HG02870 (cell line): ENCODE measurements around the gene C1GALT1.
"Not testable (repeated sequence)": the region's sequence is repeated elsewhere in the genome, so short reads cannot be mapped to it uniquely, and the experiment has no call there.

ENCODE experiments used
- ATAC-seq: cut with Tn5 transposase; IDR thresholded peaks from one replicate; pipeline ENCODE4 v1.9.1; 2021; ENCODE audit warnings: mild to moderate bottlenecking, moderate library complexity; ENCODE audit not compliant: unreplicated experiment

The C1GALT1 gene

GRCh38 chr7:7199592-7199991, 17.2 kb downstream of the C1GALT1 start:
- ATAC-seq: not testable (repeated sequence)

GRCh38 chr7:7200255-7200654, 17.9 kb downstream of the C1GALT1 start:
- not testable (repeated sequence) for ATAC-seq

GRCh38 chr7:7201578-7202374, 19.4 kb downstream of the C1GALT1 start:
- peak; percentile 99 for ATAC-seq

- no peak for ATAC-seq
Observed at GRCh38 chr7:7202375-7202720, 20.0 kb downstream of the C1GALT1 start.

- no peak for ATAC-seq
Observed at GRCh38 chr7:7203813-7204575, 21.6 kb downstream of the C1GALT1 start.

- no peak for ATAC-seq
Observed at GRCh38 chr7:7207876-7208275, 25.5 kb downstream of the C1GALT1 start.

GRCh38 chr7:7208520-7208919, 26.2 kb downstream of the C1GALT1 start:
- no peak for ATAC-seq

GRCh38 chr7:7209412-7210050, 27.2 kb downstream of the C1GALT1 start:
- no peak for ATAC-seq

GRCh38 chr7:7210475-7211237, 28.3 kb downstream of the C1GALT1 start:
- no peak for ATAC-seq

- ATAC-seq: no peak
Observed at GRCh38 chr7:7212612-7213011, 30.3 kb downstream of the C1GALT1 start.

GRCh38 chr7:7214398-7215347, 32.3 kb downstream of the C1GALT1 start:
- no peak for ATAC-seq

- no peak for ATAC-seq
Observed at GRCh38 chr7:7216279-7216678, 33.9 kb downstream of the C1GALT1 start.

- ATAC-seq: no peak
Observed at GRCh38 chr7:7219216-7219615, 36.9 kb downstream of the C1GALT1 start.

GRCh38 chr7:7220821-7221220, 38.5 kb downstream of the C1GALT1 start:
- no peak for ATAC-seq

GRCh38 chr7:7221599-7222038, 39.3 kb downstream of the C1GALT1 start:
- no peak for ATAC-seq

GRCh38 chr7:7223250-7223649, 40.9 kb downstream of the C1GALT1 start:
- no peak for ATAC-seq

- no peak for ATAC-seq
Observed at GRCh38 chr7:7226407-7226806, 44.1 kb downstream of the C1GALT1 start.

GRCh38 chr7:7228472-7228871, 46.1 kb downstream of the C1GALT1 start:
- ATAC-seq: no peak

GRCh38 chr7:7228967-7229366, 46.6 kb downstream of the C1GALT1 start:
- ATAC-seq: no peak

GRCh38 chr7:7231000-7231399, 48.7 kb downstream of the C1GALT1 start:
- ATAC-seq: no peak
